BLaER1 (cell line): ENCODE results near the gene RMND5A.

Source experiments
- H3K27ac ChIP-seq: shearing (Covaris generic); formaldehyde crosslinking; 2 replicates; pipeline ENCODE4 v1.8.1; 2022
- H3K27me3 ChIP-seq: shearing (Covaris generic); formaldehyde crosslinking; 2 replicates; pipeline ENCODE4 v1.8.1; 2022
- H3K36me3 ChIP-seq: shearing (Covaris generic); formaldehyde crosslinking; 2 replicates; pipeline ENCODE4 v1.8.1; 2022
- H3K4me1 ChIP-seq: shearing (Covaris generic); formaldehyde crosslinking; 2 replicates; pipeline ENCODE4 v1.8.1; 2022
- H3K4me2 ChIP-seq: shearing (Covaris generic); formaldehyde crosslinking; 2 replicates; pipeline ENCODE4 v1.8.1; 2022
- H3K4me3 ChIP-seq: shearing (Covaris generic); formaldehyde crosslinking; 2 replicates; pipeline ENCODE4 v1.8.1; 2022
- H3K9ac ChIP-seq: shearing (Covaris generic); formaldehyde crosslinking; 2 replicates; pipeline ENCODE4 v1.8.1; 2022
- H3K9me3 ChIP-seq: shearing (Covaris generic); formaldehyde crosslinking; 2 replicates; pipeline ENCODE4 v1.8.1; 2022
- H4K20me1 ChIP-seq: shearing (Covaris generic); formaldehyde crosslinking; 2 replicates; pipeline ENCODE4 v1.8.1; 2022
- Cebpa-rat ChIP-seq: shearing (Covaris generic); IDR thresholded peaks from 2 replicates; pipeline ENCODE4 v1.8.1; 2022

Gene RMND5A

DNA sequence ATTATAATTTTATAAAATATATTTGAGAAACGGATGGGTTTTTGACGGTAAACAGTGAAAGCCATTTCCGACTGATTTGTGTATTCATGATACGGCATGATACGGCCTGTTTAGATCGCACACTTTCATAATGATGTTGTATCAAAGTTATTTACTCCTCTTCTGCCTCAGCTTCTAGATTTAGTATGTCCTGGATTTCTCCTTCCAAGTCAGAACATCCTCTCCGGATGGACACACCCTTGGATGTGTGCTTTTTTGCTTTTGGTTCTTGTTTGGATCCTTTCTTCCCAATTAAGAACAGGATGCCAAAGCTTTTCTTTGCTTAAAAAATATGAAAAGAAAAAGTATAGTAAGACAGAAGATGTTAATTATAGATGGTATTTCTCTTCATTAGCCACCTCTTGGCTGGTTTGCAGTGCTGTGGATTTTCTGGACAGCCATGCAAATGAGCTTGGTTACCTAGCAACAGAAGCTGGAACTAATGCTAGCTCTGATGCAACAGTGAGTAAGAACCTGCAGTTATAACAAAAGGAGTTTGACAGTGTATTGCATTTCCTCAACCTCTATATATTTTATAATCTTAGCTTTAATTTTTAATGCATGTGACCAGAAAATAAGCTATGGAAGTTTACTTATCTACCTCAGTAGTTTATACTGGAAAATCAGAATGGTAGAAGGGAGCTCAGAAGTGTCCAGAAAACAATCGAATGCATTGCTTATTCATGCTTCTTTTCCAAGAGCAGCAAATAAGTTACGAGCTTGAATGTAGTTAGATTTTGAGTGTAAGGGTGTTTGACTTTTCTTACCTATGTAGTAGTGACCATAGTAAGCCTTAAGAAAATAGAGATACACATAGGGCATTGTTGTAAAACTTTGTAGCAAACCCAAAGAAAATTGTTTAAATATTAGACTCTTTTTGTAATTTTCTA is 27.9 kb downstream of the RMND5A start:
- Histone ChIP-seq H3K4me3 (no peak overlapping the region), H4K20me1 (peaks cover 100% of the 10 kb centered on the region), H3K27me3 (no peaks in the 10 kb centered on the region), H3K36me3 (peaks cover 98% of the 10 kb centered on the region), H3K9me3 (peaks cover 26% of the 10 kb centered on the region), H3K4me2 (no peak overlapping the region), H3K9ac (no peak overlapping the region), H3K27ac (no peak overlapping the region), H3K4me1 (peaks cover 3% of the 10 kb centered on the region)
- TF ChIP-seq Cebpa-rat, result no peak; the same call in 1 of the 2 replicates

DNA sequence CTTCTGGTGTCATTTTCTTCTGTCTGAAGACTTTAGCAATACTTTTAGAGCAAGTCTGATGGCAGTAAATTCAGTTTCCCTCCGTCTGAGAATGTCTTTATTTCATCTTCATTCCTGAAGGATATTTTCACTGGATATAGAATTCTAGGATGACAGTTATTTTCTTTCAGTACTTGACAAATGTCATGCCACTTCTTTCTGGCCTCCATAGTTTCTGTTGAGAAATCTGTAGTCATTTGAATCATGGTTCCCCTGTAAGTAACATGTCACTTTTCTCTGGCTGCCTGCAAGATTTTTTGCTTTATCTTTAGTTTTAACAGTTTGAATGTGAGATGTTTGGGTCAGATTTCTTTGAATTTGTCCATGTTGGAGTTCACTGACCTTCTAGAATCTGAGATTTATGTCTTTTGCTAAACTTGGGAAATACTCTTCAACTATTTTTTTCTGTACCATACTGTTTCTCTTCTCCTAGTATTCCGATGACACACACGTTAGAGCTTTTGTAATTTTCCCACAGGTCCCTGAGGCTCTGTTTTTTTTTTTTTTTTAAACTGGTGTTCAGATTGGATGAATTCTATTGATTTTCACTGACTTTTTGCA is 30.2 kb downstream of the RMND5A start:
- TF ChIP-seq Cebpa-rat, result no peak
- H4K20me1 ChIP-seq, result peaks cover 100% of the 10 kb centered on the region
- H3K9me3 ChIP-seq, result peaks cover 26% of the 10 kb centered on the region
- no peak overlapping the region for H3K27ac ChIP-seq
- H3K36me3 ChIP-seq, result peaks cover 100% of the 10 kb centered on the region
- H3K4me2 ChIP-seq, result no peak overlapping the region
- H3K27me3 ChIP-seq, result no peaks in the 10 kb centered on the region
- no peak overlapping the region for H3K9ac ChIP-seq
- H3K4me3 ChIP-seq, result no peak overlapping the region
- H3K4me1 ChIP-seq, result peaks cover 11% of the 10 kb centered on the region

DNA sequence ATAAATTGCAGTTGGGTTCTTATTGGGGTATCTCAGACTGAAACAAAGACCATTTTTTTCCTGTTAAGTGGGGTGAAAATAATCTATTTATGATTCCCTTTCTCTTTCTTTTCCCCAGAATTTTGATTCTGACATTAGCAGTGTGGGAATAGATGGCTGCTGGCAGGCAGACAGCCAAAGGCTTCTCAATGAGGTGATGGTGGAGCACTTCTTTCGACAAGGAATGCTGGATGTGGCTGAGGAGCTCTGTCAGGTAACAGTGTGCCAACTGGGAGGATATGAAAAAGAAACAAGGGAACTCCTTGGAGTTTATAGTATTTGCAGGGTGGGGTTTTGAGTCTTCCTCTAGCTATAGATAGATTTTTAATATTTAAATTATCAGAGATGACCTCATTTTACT is 31.7 kb downstream of the RMND5A start:
- Histone ChIP-seq H3K27me3 (no peaks in the 10 kb centered on the region), H3K4me1 (peaks cover 11% of the 10 kb centered on the region), H3K4me2 (no peak overlapping the region), H3K27ac (no peak overlapping the region), H3K9ac (no peak overlapping the region), H3K36me3 (peaks cover 100% of the 10 kb centered on the region), H3K4me3 (no peak overlapping the region), H3K9me3 (peaks cover 26% of the 10 kb centered on the region), H4K20me1 (peaks cover 92% of the 10 kb centered on the region)
- TF ChIP-seq Cebpa-rat, result no peak

DNA sequence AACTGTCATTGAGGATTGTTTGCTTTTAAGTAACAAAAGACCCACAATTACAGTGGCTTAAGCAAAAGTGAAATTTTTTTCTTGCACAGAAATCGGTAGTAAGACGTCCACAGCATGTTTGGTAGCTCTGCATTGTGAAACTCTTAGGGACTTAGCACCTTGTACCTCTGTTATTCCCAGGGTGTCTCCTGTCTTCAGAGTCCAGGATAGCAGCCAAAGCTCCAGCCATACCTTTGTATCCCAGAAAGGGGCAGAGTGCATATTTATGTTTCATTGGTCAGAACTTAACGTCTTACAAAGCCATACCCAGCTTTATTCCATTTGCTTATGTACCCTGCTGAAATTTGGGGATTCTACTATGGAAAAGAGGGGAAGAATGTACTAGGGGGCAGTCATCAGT is 32.8 kb downstream of the RMND5A start:
- no peak overlapping the region for H3K9ac ChIP-seq
- no peak overlapping the region for H3K27ac ChIP-seq
- no peak for TF ChIP-seq Cebpa-rat
- H3K4me3 ChIP-seq, result no peak overlapping the region
- H3K4me2 ChIP-seq, result no peak overlapping the region
- peaks cover 100% of the 10 kb centered on the region for H3K36me3 ChIP-seq
- H3K27me3 ChIP-seq, result no peaks in the 10 kb centered on the region
- H4K20me1 ChIP-seq, result peaks cover 92% of the 10 kb centered on the region
- H3K4me1 ChIP-seq, result peaks cover 11% of the 10 kb centered on the region
- H3K9me3 ChIP-seq, result peaks cover 26% of the 10 kb centered on the region

DNA sequence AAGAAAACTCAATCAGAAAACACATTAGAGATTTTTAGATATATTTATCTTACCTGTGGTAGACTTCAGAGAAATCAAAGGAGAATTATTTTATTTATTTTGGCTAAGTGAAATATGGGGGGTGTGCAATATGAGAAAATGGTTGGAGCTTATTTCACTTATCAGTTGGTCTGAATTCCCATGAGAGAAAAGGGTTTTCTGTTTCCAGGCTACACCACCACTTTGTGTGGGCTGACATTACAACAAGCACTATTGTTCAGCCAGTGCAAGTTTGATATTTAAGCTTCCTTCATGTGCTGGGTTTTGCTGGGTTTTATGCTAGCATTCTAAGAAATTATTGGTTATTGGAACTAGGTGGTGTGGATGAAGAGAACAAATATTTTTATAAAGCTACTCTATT is 33.5 kb downstream of the RMND5A start:
- H4K20me1 ChIP-seq, result peaks cover 92% of the 10 kb centered on the region
- H3K4me1 ChIP-seq, result peaks cover 11% of the 10 kb centered on the region
- no peak overlapping the region for H3K4me2 ChIP-seq
- H3K9me3 ChIP-seq, result peaks cover 25% of the 10 kb centered on the region
- no peak overlapping the region for H3K9ac ChIP-seq
- H3K27me3 ChIP-seq, result no peaks in the 10 kb centered on the region
- H3K36me3 ChIP-seq, result peaks cover 99% of the 10 kb centered on the region
- no peak for TF ChIP-seq Cebpa-rat
- H3K4me3 ChIP-seq, result no peak overlapping the region
- no peak overlapping the region for H3K27ac ChIP-seq

DNA sequence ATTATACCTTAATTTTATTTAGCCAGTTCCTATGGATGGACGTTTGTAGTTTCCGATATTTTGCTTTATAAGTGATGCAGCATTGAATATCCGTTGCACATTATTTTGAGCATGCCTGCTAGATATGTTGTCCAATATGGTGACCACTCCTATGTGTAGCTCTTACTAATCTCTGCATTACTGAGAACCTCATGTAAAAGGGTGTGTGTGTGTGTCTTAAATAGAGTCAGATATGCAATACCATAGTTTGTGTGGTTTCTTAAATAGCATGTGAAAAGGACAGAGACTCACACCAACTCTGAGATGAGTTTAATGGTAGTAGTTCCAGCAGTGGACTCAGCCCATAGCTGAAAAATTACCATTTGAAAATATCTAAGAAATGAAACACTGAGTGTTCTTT is 38.3 kb downstream of the RMND5A start:
- no peak overlapping the region for H3K4me3 ChIP-seq
- H3K36me3 ChIP-seq, result peaks cover 85% of the 10 kb centered on the region
- no peak overlapping the region for H3K4me2 ChIP-seq
- H3K27ac ChIP-seq, result no peak overlapping the region
- no peak for TF ChIP-seq Cebpa-rat
- H3K27me3 ChIP-seq, result no peaks in the 10 kb centered on the region
- no peaks in the 10 kb centered on the region for H3K9me3 ChIP-seq
- peaks cover 92% of the 10 kb centered on the region for H4K20me1 ChIP-seq
- peaks cover 27% of the 10 kb centered on the region for H3K4me1 ChIP-seq
- no peak overlapping the region for H3K9ac ChIP-seq

DNA sequence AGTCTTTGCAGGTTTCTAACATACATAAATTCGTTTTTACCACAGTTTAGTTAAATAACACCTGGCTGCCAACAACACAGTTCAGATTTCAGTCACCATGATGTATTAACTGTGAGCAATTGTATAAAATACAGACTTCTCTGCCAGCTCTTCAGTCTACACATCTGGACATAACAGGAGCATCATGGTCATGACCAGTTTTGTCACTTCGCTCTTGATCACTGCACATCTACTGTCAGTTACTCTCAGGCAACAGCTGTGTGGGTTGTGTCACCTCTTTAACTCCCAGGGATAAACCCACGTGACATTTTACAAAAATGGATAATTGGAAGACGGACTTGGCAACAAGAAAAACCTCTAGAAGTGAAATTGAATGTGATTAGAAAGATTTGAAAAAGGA is 40.3 kb downstream of the RMND5A start:
- peaks cover 92% of the 10 kb centered on the region for H4K20me1 ChIP-seq
- no peaks in the 10 kb centered on the region for H3K27me3 ChIP-seq
- no peak for TF ChIP-seq Cebpa-rat
- H3K36me3 ChIP-seq, result peaks cover 72% of the 10 kb centered on the region
- H3K9me3 ChIP-seq, result no peaks in the 10 kb centered on the region
- H3K9ac ChIP-seq, result no peak overlapping the region
- no peak overlapping the region for H3K4me2 ChIP-seq
- peaks cover 24% of the 10 kb centered on the region for H3K4me1 ChIP-seq
- H3K27ac ChIP-seq, result no peak overlapping the region
- H3K4me3 ChIP-seq, result no peak overlapping the region

DNA sequence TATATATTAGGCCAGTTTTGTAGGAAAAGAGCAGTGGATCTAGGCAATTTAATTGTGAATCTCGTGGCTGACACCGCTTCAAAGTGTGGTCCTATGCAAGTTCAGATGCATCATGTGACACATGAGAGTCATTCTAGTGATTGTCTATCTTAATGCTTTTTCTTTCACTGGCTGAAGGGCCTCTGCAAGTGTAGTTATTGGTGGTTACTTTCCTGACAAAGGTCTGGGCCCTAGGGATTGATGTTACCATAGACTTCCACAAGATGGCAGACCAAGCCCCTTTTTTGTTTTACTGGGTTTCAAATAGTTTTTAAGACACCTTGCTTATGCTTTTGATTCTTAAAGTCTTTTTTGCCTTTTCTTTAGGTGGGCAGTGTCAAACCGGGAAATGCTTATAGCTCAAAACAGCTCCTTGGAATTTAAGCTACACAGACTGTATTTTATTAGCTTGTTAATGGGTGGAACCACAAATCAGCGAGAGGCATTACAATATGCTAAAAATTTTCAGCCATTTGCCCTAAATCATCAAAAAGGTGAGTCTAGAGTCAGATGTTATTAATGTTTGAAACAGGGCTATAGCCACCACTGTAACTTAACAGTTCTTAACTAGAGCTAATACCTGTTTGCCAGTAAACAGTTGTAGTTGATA is 44.7 kb downstream of the RMND5A start:
- no peak for TF ChIP-seq Cebpa-rat
- peaks cover 24% of the 10 kb centered on the region for H3K4me1 ChIP-seq
- H3K27ac ChIP-seq, result no peak overlapping the region
- peaks cover 94% of the 10 kb centered on the region for H4K20me1 ChIP-seq
- no peak overlapping the region for H3K4me3 ChIP-seq
- H3K9me3 ChIP-seq, result no peaks in the 10 kb centered on the region
- no peaks in the 10 kb centered on the region for H3K27me3 ChIP-seq
- no peak overlapping the region for H3K9ac ChIP-seq
- H3K36me3 ChIP-seq, result peaks cover 73% of the 10 kb centered on the region
- no peak overlapping the region for H3K4me2 ChIP-seq

DNA sequence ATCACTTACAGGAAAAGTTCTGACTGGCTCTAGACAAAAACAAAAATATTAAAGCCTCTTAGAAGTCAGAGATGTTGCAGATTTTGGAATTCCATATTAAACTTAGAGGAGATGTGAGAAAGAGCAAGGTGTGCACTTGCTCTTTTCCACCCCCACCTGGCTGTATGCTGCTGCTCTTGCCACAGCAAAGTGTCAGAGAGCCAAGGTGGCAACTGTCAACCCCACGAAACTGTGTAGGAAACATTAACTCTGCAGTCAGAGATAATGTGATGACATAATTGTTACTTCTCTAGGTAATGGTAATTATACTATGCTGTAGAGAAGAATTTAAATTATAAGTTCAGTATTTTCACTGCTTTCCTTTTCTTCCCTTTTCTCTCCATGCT is 45.2 kb downstream of the RMND5A start:
- peaks cover 19% of the 10 kb centered on the region for H3K4me1 ChIP-seq
- no peak overlapping the region for H3K9ac ChIP-seq
- H3K27ac ChIP-seq, result no peak overlapping the region
- H3K4me2 ChIP-seq, result no peak overlapping the region
- H3K36me3 ChIP-seq, result peaks cover 73% of the 10 kb centered on the region
- no peak overlapping the region for H3K4me3 ChIP-seq
- H4K20me1 ChIP-seq, result peaks cover 94% of the 10 kb centered on the region
- no peaks in the 10 kb centered on the region for H3K9me3 ChIP-seq
- H3K27me3 ChIP-seq, result no peaks in the 10 kb centered on the region
- TF ChIP-seq Cebpa-rat, result no peak
